Keratinocyte (primary cell): Measurements from ENCODE around the gene LIG1. TPM values are rescaled to one million over a fixed set of nuclear protein-coding genes. Genes with fewer than 3 reads are reported as not detected.

Experiments used
- DNase-seq: peaks from one replicate; pipeline ENCODE4 v3.0.0-alpha.2; 2011; ENCODE audit warnings: low read depth, missing footprints, low spot score
- FAIRE-seq: peaks from 2 replicates; lab custom pipeline; 2011; peaks lifted over from hg19 to GRCh38; lab: Jason Lieb, UNC
- H2AFZ ChIP-seq: 2 replicates; pipeline ENCODE4 v1.6.0; 2012; ENCODE audit warnings: low read length, control low read depth, inconsistent platforms; ENCODE audit not compliant: control insufficient read depth
- H3K27ac ChIP-seq: 2 replicates; pipeline ENCODE4 v1.5.1; 2011; ENCODE audit warnings: low read length; ENCODE audit not compliant: control insufficient read depth, insufficient read depth
- H3K27me3 ChIP-seq: 3 replicates; pipeline ENCODE4 v1.6.0; 2011; ENCODE audit warnings: low read length; ENCODE audit not compliant: control insufficient read depth, insufficient read depth; ENCODE audit errors: extremely low read depth
- H3K36me3 ChIP-seq, 2 experiments: 2 replicates in 1 of 2; 3 replicates in 1 of 2; pipeline ENCODE4 v1.5.1; 2011; ENCODE audit warnings: low read length in 2 of 2, mild to moderate bottlenecking in 1 of 2; ENCODE audit not compliant: control insufficient read depth in 2 of 2, insufficient read depth in 2 of 2; ENCODE audit errors: extremely low read depth in 1 of 2
- H3K4me1 ChIP-seq: 3 replicates; pipeline ENCODE4 v1.5.1; 2011; ENCODE audit warnings: low read length; ENCODE audit not compliant: control insufficient read depth, insufficient read depth; ENCODE audit errors: extremely low read depth
- H3K4me2 ChIP-seq: 3 replicates; pipeline ENCODE4 v1.6.0; 2011; ENCODE audit warnings: low read depth, low read length; ENCODE audit not compliant: control insufficient read depth, insufficient read depth; ENCODE audit errors: extremely low read depth
- H3K4me3 ChIP-seq, 3 experiments: fragments of 200-600 bp in 1 of 3; sonication (generic) in 1 of 3; 2 replicates in 2 of 3; 3 replicates in 1 of 3; pipeline ENCODE4 v1.5.1; 2011 to 2016; ENCODE audit warnings: low read length in 3 of 3, mild to moderate bottlenecking in 3 of 3, control low read depth in 2 of 3, inconsistent platforms in 1 of 3, low read depth in 1 of 3, mixed read lengths in 1 of 3, mixed run types in 1 of 3, moderate library complexity in 1 of 3; ENCODE audit not compliant: control insufficient read depth in 2 of 3, insufficient read depth in 2 of 3; ENCODE audit errors: extremely low read depth in 1 of 3
- H3K79me2 ChIP-seq: 2 replicates; pipeline ENCODE4 v1.6.0; 2012; ENCODE audit warnings: low read length; ENCODE audit not compliant: control insufficient read depth, insufficient read depth
- H3K9ac ChIP-seq: 3 replicates; pipeline ENCODE4 v1.6.0; 2011; ENCODE audit warnings: low read length; ENCODE audit not compliant: control insufficient read depth, insufficient read depth; ENCODE audit errors: extremely low read depth
- H3K9me1 ChIP-seq: 3 replicates; pipeline ENCODE4 v1.6.0; 2011; ENCODE audit warnings: low read length; ENCODE audit not compliant: control insufficient read depth, insufficient read depth; ENCODE audit errors: extremely low read depth
- H3K9me3 ChIP-seq: 2 replicates; pipeline ENCODE4 v1.5.1; 2012; ENCODE audit warnings: low read depth, low read length; ENCODE audit not compliant: control insufficient read depth
- H4K20me1 ChIP-seq: 3 replicates; pipeline ENCODE4 v1.6.0; 2011; ENCODE audit warnings: low read length; ENCODE audit not compliant: control insufficient read depth, insufficient read depth; ENCODE audit errors: extremely low read depth
- EZH2 ChIP-seq: IDR thresholded peaks from one replicate; pipeline ENCODE4 v1.6.1; 2012; ENCODE audit warnings: inconsistent platforms, mild to moderate bottlenecking, low read length, moderate library complexity
- dilution Hi-C: fragments of 300-500 bp; cut with MboI; formaldehyde crosslinking; loops from one replicate; pipeline ENCODE4 v1.7.0; 2020; ENCODE audit warnings: low sequenced_read_pairs; ENCODE audit not compliant: extremely low pct_ligation_motif_present
- polyA plus RNA-seq, 5 experiments: library from polyadenylated mRNA; depleted of rRNA in 3 of 5; stranded (reverse) in 3 of 5; stranded (forward) in 1 of 5; unstranded in 1 of 5; fragments of >200 nt; gene quantifications; 1 replicate in 1 of 5; 2 replicates in 3 of 5; 3 replicates in 1 of 5; pipeline versions ENCODE4 v1.2.1 to v1.2.3, GENCODE V29; 2011 to 2012; ENCODE audit warnings: missing spikeins in 2 of 5, low read depth in 1 of 5, low replicate concordance in 1 of 5
- TF ChIP-seq, protein P1 (sequence below), 3 experiments: IDR thresholded peaks in 1 of 3; conservative IDR thresholded peaks in 1 of 3; optimal IDR thresholded peaks in 1 of 3; 2 replicates in 2 of 3; 3 replicates in 1 of 3; pipeline versions ENCODE3 to v1.5.1; 2011; ENCODE audit warnings: low read length in 3 of 3, mild to moderate bottlenecking in 3 of 3, moderate library complexity in 2 of 3, control low read depth in 1 of 3, inconsistent platforms in 1 of 3; ENCODE audit not compliant: insufficient read depth in 2 of 3; ENCODE audit errors: extremely low read depth in 1 of 3

The LIG1 gene
- polyA plus RNA-seq, 1 donor (not counting 4 experiments of a cell fraction or from before 2014, with no cell fraction given): 16.5 TPM

DNA sequence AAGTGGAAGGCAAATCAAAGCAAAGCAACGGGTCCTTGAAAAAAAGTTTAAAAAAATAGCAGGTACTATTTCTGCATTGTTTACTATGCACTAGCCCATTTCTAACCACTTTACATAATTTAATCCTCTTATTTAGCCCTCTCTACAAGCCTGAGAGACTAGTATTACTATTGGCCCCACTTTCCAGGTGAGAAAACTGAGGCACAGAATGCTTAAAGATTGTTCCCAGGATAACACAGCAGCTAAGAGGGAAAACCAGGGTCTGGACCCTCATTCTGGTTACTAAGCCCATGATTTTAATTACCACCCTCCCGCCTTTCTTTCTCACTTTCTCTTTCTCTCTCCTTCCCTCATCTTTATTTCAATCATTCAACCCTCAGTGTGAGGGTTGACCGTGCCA, 6.1 kb upstream of the LIG1 start:
- TF ChIP-seq, protein P1, sequence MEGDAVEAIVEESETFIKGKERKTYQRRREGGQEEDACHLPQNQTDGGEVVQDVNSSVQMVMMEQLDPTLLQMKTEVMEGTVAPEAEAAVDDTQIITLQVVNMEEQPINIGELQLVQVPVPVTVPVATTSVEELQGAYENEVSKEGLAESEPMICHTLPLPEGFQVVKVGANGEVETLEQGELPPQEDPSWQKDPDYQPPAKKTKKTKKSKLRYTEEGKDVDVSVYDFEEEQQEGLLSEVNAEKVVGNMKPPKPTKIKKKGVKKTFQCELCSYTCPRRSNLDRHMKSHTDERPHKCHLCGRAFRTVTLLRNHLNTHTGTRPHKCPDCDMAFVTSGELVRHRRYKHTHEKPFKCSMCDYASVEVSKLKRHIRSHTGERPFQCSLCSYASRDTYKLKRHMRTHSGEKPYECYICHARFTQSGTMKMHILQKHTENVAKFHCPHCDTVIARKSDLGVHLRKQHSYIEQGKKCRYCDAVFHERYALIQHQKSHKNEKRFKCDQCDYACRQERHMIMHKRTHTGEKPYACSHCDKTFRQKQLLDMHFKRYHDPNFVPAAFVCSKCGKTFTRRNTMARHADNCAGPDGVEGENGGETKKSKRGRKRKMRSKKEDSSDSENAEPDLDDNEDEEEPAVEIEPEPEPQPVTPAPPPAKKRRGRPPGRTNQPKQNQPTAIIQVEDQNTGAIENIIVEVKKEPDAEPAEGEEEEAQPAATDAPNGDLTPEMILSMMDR (optimal IDR thresholded peaks at IDR 0.05 in 1 of 3, IDR thresholded peaks at IDR 0.05 in 1 of 3, conservative IDR thresholded peaks at IDR 0.05 in 1 of 3; ENCODE audit: extremely low read depth in 1 of 3, insufficient read depth in 2 of 3, low read length in 3 of 3): no peak
- TF ChIP-seq EZH2: no peak
- Histone ChIP-seq H3K4me3 (no peak overlapping the region), H3K27me3 (no peaks in the 10 kb centered on the region), H2AFZ (no peak overlapping the region), H3K4me2 (no peak overlapping the region), H4K20me1 (no peaks in the 10 kb centered on the region), H3K36me3 (peaks cover 3 to 8% of the 10 kb centered on the region in 2 experiments), H3K9me3 (no peaks in the 10 kb centered on the region), H3K9me1 (no peaks in the 10 kb centered on the region), H3K27ac (no peak overlapping the region), H3K9ac (no peak overlapping the region), H3K4me1 (peaks cover 3% of the 10 kb centered on the region), H3K79me2 (peaks cover 8% of the 10 kb centered on the region)
- no peak for FAIRE-seq
- DNase-seq: no peak
- dilution Hi-C loops: no loop called here

DNA sequence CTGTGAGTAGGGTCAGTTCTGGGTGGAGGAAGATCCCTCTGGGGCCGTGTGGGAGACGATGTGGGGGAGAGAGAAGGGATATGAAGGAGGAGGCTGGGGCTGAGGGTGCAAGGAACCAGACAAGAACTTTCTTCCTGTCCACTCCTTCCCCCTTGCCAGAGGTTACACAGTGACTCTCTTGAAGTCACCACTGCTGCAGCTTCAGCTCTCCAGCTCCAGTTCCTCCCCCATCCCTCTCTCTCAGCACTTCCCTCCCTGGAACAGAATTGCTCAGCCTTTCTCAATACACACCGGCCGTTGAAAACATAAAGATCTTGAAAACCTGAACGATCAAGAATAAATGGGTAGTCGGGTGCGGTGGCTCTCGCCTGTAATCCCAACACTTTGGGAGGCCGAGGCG, 5.4 kb upstream of the LIG1 start:
- dilution Hi-C loops: no loop called here
- no peak overlapping the region for H3K4me2 ChIP-seq
- H3K9ac ChIP-seq: no peak overlapping the region
- TF ChIP-seq EZH2: no peak
- TF ChIP-seq, protein P1 (optimal IDR thresholded peaks at IDR 0.05 in 1 of 3, IDR thresholded peaks at IDR 0.05 in 1 of 3, conservative IDR thresholded peaks at IDR 0.05 in 1 of 3; ENCODE audit: extremely low read depth in 1 of 3, insufficient read depth in 2 of 3, low read length in 3 of 3): no peak
- FAIRE-seq (no peak), DNase-seq (no peak)
- H3K4me1 ChIP-seq: peaks cover 6% of the 10 kb centered on the region
- peaks cover 3 to 8% of the 10 kb centered on the region in 2 experiments for H3K36me3 ChIP-seq
- no peak overlapping the region for H2AFZ ChIP-seq
- no peaks in the 10 kb centered on the region for H3K9me1 ChIP-seq
- H3K27ac ChIP-seq: no peak overlapping the region
- no peaks in the 10 kb centered on the region for H3K27me3 ChIP-seq
- no peaks in the 10 kb centered on the region for H3K9me3 ChIP-seq
- no peak overlapping the region for H3K4me3 ChIP-seq
- no peaks in the 10 kb centered on the region for H4K20me1 ChIP-seq
- H3K79me2 ChIP-seq: peaks cover 14% of the 10 kb centered on the region
